ENCODE data around the gene MYO1B. TPM values are rescaled to one million over a fixed set of nuclear protein-coding genes. Genes with fewer than 3 reads are reported as not detected.

The MYO1B gene
- total RNA-seq, 2 donors from 2014 or later, result 0.23 to 0.52 TPM

DNA sequence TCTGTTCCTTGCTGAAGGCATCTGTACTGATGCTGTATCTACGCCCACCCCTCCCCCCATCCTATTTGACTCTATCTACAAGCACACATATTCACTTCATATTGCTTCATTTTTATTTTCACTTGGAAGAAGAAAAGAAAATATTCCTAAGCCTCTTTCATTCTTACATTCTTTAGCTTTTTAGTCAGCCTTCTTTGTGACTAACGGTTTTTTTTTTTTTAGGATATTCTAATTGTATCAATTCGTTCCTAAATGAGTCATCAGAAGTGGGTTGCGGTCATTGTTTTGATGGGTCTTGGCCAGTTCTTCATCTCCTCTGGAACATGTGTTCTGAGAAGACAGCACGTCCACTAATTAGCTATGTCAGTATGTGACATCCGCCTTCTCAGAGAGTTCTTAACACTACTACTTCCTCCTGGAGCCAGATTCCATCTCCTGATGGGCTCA, 88.7 kb downstream of the MYO1B start:
- Mint-ChIP-seq H3K4me3 (no peak overlapping the region), H3K4me1 (no peaks in the 10 kb centered on the region), H3K36me3 (ENCODE audit: low read depth) (no peaks in the 10 kb centered on the region), H3K27ac (no peak overlapping the region), H3K27me3 (peaks cover 5% of the 10 kb centered on the region)
- ATAC-seq, result no peak
- no peaks in the 10 kb centered on the region for H3K9me3 ChIP-seq (ENCODE audit: control insufficient read depth, low read length, poor library complexity, severe bottlenecking)
- DNase-seq, result no peak

DNA sequence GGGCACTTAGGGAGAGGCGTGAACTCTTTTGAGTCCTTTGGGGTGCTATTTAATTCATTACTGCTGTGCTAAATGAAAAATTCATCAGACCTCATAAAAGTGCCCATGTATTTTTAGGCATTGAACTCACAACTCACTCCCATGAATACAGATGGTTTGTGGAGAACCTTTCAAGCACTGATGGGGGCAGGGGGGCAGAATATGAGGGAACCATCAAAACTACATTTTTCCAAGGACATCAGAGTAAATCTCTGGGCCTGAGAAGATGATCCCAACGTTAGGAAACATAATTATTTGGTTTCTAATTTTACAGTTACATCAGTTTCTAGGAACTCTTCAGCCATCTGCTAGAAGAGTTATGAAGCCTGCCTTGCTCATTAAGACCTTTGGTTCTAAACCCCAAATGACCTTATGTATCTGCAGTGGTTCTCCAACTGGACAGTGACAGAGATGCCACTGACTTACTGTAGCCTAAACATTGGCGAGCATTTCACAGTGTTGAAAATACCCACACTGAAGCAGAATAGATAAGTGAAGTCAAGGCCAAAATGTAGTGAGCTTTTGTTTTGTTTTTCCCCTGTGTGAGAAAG, 90.8 kb downstream of the MYO1B start:
- Mint-ChIP-seq H3K4me3 (no peak overlapping the region), H3K27me3 (peaks cover 11% of the 10 kb centered on the region), H3K4me1 (no peaks in the 10 kb centered on the region), H3K27ac (no peak overlapping the region), H3K36me3 (ENCODE audit: low read depth) (no peaks in the 10 kb centered on the region)
- no peaks in the 10 kb centered on the region for H3K9me3 ChIP-seq (ENCODE audit: control insufficient read depth, low read length, poor library complexity, severe bottlenecking)
- ATAC-seq, result no peak
- DNase-seq, result no peak

DNA sequence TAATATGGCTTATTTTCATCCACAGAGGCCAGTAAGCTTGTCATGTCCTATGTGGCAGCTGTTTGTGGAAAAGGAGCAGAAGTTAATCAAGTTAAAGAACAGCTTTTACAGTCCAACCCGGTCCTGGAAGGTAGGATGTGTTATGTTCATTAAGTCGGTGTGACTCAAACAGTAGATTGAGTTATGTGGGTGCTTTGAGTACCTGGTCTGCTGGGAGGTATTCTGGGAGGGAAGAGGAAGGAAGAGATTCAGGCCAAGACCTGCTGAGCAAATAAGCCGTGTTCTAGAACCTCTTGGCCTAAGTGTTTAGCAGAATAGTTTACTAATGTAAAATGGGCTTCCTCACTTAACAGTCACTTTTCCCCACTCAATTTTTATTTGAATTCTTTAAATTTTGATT, 96.2 kb downstream of the MYO1B start:
- no peak overlapping the region for H3K4me3 Mint-ChIP-seq
- H3K36me3 Mint-ChIP-seq (ENCODE audit: low read depth), result no peaks in the 10 kb centered on the region
- no peak for ATAC-seq
- H3K4me1 Mint-ChIP-seq, result no peaks in the 10 kb centered on the region
- no peak for DNase-seq
- peaks cover 11% of the 10 kb centered on the region for H3K27me3 Mint-ChIP-seq
- H3K9me3 ChIP-seq (ENCODE audit: control insufficient read depth, low read length, poor library complexity, severe bottlenecking), result no peaks in the 10 kb centered on the region
- no peak overlapping the region for H3K27ac Mint-ChIP-seq

DNA sequence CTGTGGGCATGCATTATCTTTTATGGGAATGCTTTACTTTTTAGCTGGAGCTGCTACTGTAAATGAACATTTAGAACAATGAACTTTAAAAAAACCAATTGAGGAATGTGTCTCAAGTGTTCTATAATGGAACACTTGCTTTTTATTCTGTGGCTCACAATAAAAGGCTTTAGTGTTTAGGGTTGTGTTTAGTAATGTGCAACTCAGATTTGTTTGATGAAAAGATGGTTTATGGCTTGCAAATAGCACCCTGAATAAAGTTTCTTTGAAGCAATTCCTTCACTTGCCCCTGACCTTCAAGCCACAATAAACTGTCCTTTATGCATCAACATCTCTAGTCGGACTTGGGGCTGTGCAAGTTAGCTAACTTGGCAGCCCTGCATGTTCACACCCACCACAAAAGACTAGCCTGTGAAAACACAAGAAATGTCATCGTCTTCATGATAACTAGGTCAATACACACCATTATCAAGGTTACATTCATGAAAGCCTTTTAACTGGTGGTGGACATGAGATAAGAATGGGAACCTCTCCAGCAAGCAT, 98.7 kb downstream of the MYO1B start:
- H3K9me3 ChIP-seq (ENCODE audit: control insufficient read depth, low read length, poor library complexity, severe bottlenecking), result no peaks in the 10 kb centered on the region
- DNase-seq (no peak), ATAC-seq (no peak)
- peaks cover 13% of the 10 kb centered on the region for H3K27me3 Mint-ChIP-seq
- H3K36me3 Mint-ChIP-seq (ENCODE audit: low read depth), result no peaks in the 10 kb centered on the region
- H3K4me1 Mint-ChIP-seq, result peaks cover 2% of the 10 kb centered on the region
- H3K27ac Mint-ChIP-seq, result no peak overlapping the region
- H3K4me3 Mint-ChIP-seq, result no peak overlapping the region

DNA sequence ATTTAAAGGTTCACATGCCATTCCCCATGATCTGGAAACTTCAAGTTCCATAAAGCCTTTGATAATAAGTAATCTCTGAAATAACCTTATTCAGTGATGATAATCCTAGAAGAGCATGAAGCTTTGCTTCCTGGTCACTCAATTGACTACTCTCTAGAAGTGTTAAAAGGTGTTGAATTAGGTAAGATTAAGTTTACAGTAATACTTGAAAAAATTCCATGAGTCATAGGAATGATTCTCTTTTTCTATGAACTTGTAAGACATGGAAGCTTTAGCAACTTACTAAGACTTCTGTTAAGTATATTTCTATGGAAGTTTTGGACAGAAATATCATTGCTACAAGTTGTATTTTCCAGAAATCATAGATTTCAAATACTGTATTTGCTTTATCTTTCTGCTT, 100.6 kb downstream of the MYO1B start:
- H3K9me3 ChIP-seq (ENCODE audit: control insufficient read depth, low read length, poor library complexity, severe bottlenecking), result no peaks in the 10 kb centered on the region
- Mint-ChIP-seq H3K4me3 (no peak overlapping the region), H3K36me3 (ENCODE audit: low read depth) (no peaks in the 10 kb centered on the region), H3K27me3 (peaks cover 8% of the 10 kb centered on the region), H3K27ac (no peak overlapping the region), H3K4me1 (peaks cover 2% of the 10 kb centered on the region)
- ATAC-seq (no peak), DNase-seq (no peak)

DNA sequence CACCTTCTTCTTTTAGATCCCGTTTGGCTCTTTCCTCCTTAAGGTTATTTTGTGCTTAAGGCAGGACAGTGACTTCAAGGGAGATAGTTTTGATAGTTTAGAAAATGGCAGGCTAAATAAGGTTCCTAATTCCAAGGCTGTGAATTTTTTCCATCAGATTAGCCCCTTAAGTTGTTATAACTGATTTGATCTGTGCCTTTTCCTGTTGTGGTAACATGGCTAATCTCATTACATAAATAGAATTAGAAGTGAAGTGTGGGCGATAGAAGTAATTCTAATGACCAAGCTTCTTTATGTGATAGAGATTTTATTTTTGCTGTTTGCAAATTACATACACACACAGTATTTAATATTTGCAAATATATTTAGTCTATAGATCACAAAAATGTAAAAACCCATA, 102.0 kb downstream of the MYO1B start:
- Mint-ChIP-seq H3K27ac (no peak overlapping the region), H3K4me1 (peaks cover 2% of the 10 kb centered on the region), H3K36me3 (ENCODE audit: low read depth) (no peaks in the 10 kb centered on the region), H3K27me3 (peaks cover 8% of the 10 kb centered on the region), H3K4me3 (no peak overlapping the region)
- DNase-seq, result no peak
- no peaks in the 10 kb centered on the region for H3K9me3 ChIP-seq (ENCODE audit: control insufficient read depth, low read length, poor library complexity, severe bottlenecking)
- no peak for ATAC-seq

DNA sequence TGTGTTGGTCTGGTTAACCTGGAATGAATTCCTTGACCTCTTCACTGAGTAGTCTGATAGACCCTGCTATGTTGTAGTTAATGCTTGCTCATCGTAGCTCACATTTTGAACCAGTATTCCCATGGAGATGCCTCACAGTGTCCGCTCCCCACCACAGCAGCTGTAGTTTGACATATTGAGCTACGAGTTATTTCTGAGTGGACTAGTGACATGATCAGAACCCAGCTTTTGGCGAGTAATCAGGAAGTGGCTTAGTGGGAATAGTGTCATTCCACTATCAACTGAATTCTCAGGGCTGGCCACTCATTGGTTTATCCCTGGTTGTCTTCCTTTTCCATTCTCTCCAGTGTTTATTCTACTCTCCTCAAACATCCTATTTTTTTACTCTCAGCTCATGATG, 102.7 kb downstream of the MYO1B start:
- DNase-seq, result no peak
- peaks cover 2% of the 10 kb centered on the region for H3K4me1 Mint-ChIP-seq
- no peaks in the 10 kb centered on the region for H3K9me3 ChIP-seq (ENCODE audit: control insufficient read depth, low read length, poor library complexity, severe bottlenecking)
- peaks cover 12% of the 10 kb centered on the region for H3K27me3 Mint-ChIP-seq
- H3K27ac Mint-ChIP-seq, result no peak overlapping the region
- no peak for ATAC-seq
- no peak overlapping the region for H3K4me3 Mint-ChIP-seq
- no peaks in the 10 kb centered on the region for H3K36me3 Mint-ChIP-seq (ENCODE audit: low read depth)

DNA sequence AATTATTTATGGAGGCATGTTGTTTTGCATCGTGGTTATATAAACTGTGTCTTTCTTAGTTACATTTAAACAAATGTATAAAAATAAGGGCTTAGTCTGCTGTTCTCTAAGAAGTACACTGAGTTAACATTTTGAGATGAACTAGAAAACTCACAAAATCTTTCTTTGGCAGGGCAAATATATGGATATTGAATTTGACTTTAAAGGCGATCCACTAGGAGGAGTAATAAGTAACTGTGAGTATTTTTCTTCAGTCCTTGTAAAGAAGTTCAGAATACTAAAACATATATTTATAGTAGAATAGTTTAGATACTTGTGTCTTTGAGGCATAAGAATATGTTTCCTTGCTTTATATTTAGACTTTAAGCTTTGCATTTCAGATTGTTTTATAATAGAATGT, 104.8 kb downstream of the MYO1B start:
- H3K4me3 Mint-ChIP-seq, result no peak overlapping the region
- no peaks in the 10 kb centered on the region for H3K36me3 Mint-ChIP-seq (ENCODE audit: low read depth)
- peaks cover 2% of the 10 kb centered on the region for H3K4me1 Mint-ChIP-seq
- no peaks in the 10 kb centered on the region for H3K9me3 ChIP-seq (ENCODE audit: control insufficient read depth, low read length, poor library complexity, severe bottlenecking)
- H3K27me3 Mint-ChIP-seq, result peaks cover 19% of the 10 kb centered on the region
- no peak overlapping the region for H3K27ac Mint-ChIP-seq
- DNase-seq, result no peak
- no peak for ATAC-seq

DNA sequence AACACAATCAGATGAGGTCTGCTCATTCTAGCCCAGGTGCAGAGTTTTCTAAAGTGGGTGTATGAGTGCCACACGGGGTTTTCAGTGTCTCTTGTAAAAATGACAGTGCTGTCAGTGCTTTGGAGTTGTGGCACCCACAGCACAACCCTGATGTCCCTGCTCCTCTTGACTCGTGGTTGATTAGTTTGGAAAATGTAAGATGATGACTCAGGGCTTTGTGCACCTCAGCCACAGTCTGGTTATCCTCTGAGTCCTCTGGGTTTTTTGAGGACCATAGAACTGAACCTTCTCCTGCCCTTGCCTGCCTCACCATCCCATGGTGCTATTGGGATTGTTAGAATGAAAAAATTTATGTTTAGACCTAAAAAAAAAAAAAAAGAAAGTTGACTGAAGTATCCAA, 105.6 kb downstream of the MYO1B start:
- DNase-seq, result no peak
- Mint-ChIP-seq H3K4me1 (peaks cover 2% of the 10 kb centered on the region), H3K27ac (no peak overlapping the region), H3K4me3 (no peak overlapping the region), H3K36me3 (ENCODE audit: low read depth) (no peaks in the 10 kb centered on the region), H3K27me3 (peaks cover 27% of the 10 kb centered on the region)
- no peaks in the 10 kb centered on the region for H3K9me3 ChIP-seq (ENCODE audit: control insufficient read depth, low read length, poor library complexity, severe bottlenecking)
- ATAC-seq, result no peak

DNA sequence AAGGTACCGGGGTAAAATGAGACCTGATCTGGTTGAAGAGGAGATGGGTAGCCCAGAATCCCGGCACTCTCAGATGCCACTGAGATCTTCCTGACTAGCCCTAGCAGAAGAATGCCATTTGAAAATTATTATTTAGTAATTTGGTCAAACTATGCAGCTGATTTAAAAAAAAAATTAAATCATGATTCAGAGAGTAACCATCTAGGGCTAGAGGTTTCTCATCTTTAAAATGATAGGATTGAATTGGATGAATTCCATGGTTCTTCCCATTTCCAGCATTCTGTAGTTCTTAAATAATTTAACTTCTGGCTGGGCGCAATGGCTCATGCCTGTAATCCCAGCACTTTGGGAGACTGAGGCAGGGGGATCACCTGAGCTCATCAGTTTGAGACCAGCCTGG, 106.1 kb downstream of the MYO1B start:
- Mint-ChIP-seq H3K4me1 (peaks cover 2% of the 10 kb centered on the region), H3K27me3 (peaks cover 32% of the 10 kb centered on the region), H3K27ac (no peak overlapping the region), H3K4me3 (no peak overlapping the region), H3K36me3 (ENCODE audit: low read depth) (no peaks in the 10 kb centered on the region)
- DNase-seq (no peak), ATAC-seq (no peak)
- H3K9me3 ChIP-seq (ENCODE audit: control insufficient read depth, low read length, poor library complexity, severe bottlenecking), result no peaks in the 10 kb centered on the region

DNA sequence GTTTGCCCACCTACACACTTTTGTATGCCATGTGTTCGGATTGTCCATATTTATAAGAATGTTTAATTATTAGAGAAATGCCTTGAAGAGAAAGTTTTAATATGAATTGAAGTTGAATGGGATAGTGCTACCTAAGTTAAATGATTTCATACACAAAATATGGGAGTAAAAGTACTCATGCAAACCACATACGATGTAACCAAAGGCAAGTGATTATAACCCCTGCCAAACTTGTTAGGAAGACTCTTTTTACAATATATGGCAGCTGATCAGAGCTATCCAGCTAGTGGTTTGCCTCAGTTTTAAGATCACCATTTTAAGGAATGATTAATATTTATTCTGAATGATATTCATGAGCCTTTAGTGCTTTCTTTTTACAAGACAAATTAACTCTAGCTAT, 106.7 kb downstream of the MYO1B start:
- Mint-ChIP-seq H3K36me3 (ENCODE audit: low read depth) (no peaks in the 10 kb centered on the region), H3K4me1 (peaks cover 2% of the 10 kb centered on the region), H3K27ac (no peak overlapping the region), H3K27me3 (peaks cover 33% of the 10 kb centered on the region), H3K4me3 (no peak overlapping the region)
- H3K9me3 ChIP-seq (ENCODE audit: control insufficient read depth, low read length, poor library complexity, severe bottlenecking), result no peaks in the 10 kb centered on the region
- DNase-seq (no peak), ATAC-seq (no peak)

DNA sequence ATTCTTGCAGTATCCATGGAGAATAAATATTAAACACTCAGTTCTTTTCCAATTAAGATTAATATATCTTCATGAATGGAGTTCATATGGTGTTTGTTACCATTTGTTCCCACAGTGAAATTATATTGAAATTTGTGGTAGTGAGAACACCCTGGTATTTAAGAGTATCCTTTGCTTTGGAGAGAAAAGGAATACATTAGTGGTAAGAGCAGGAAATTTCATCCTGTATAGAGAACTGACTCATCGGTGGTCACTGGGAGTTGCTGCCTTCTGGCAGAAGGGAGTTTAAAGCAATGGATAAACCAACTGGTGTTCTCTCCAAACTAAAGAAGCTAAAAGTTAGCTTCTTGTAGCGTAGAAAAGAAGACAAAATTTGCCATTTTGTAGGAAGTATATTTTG, 107.3 kb downstream of the MYO1B start:
- Mint-ChIP-seq H3K36me3 (ENCODE audit: low read depth) (no peaks in the 10 kb centered on the region), H3K27me3 (peaks cover 33% of the 10 kb centered on the region), H3K4me1 (peaks cover 2% of the 10 kb centered on the region), H3K27ac (no peak overlapping the region), H3K4me3 (no peak overlapping the region)
- no peak for DNase-seq
- ATAC-seq, result no peak
- H3K9me3 ChIP-seq (ENCODE audit: control insufficient read depth, low read length, poor library complexity, severe bottlenecking), result no peaks in the 10 kb centered on the region

DNA sequence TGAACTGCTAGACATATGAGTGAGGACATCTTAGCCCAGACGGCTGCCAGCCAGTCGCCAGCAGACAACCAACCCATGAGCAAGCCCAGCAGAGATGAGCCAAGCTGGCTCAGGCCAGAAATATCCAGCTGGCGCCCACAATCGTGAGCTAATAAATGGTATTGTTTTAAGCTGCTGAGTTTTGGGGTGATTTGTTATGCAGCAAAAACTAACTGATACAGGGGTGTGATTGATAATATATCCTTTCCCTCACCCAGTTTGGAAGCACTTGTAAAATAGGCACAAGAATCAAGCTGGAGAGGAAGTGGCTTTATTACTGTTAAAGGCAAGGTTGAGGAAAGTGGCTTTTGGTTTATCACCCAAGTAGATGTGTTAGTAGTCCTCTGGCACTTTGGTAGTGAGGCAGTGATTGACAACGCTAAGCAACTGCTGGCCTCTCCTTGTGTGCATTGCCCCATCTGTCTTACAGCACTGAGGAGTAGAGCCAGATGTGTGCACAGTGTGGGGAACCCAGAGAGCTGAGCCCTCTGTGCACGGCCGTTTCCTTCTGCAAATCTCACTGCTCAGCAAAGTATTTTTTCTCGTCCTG, 110.1 kb downstream of the MYO1B start:
- no peaks in the 10 kb centered on the region for H3K9me3 ChIP-seq (ENCODE audit: control insufficient read depth, low read length, poor library complexity, severe bottlenecking)
- peaks cover 38% of the 10 kb centered on the region for H3K27me3 Mint-ChIP-seq
- no peak for DNase-seq
- no peak overlapping the region for H3K27ac Mint-ChIP-seq
- no peaks in the 10 kb centered on the region for H3K4me1 Mint-ChIP-seq
- ATAC-seq, result no peak
- H3K36me3 Mint-ChIP-seq (ENCODE audit: low read depth), result no peaks in the 10 kb centered on the region
- H3K4me3 Mint-ChIP-seq, result no peak overlapping the region

DNA sequence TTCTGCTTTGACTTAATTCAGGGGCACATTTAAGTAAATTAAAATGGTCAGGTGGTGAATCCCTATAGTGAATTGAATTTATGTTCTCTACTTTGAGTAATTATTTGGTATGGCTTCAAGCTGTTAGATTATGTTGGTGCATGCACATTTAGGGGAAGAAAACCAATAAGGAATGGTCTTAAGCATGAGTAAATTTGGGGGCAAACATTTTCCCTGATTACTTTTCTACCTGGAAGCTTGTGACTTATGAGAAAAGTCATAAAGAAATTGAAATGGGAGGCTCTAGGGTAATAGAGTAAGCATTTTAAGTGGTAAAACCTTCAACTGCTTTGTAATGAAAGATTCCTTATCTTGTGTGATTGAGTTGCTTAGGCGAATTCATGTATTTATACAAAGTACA, 112.5 kb downstream of the MYO1B start:
- peaks cover 49% of the 10 kb centered on the region for H3K27me3 Mint-ChIP-seq
- H3K4me1 Mint-ChIP-seq, result no peaks in the 10 kb centered on the region

More for the DNA sequence above, 112.5 kb downstream of the MYO1B start:
- no peaks in the 10 kb centered on the region for H3K36me3 Mint-ChIP-seq (ENCODE audit: low read depth)
- ATAC-seq (no peak), DNase-seq (no peak)
- H3K27ac Mint-ChIP-seq, result no peak overlapping the region
- H3K9me3 ChIP-seq (ENCODE audit: control insufficient read depth, low read length, poor library complexity, severe bottlenecking), result no peaks in the 10 kb centered on the region
- H3K4me3 Mint-ChIP-seq, result no peak overlapping the region
